Activated T-helper 1 cell treated with anti-CD3 and anti-CD28 coated beads, Interleukin-12 subunit alpha, Interleukin-12 subunit beta, Interleukin-2, Interleukin-4 antibody, amounts not matched to agents 30 ng/mL and 10 ng/mL and 1 ng/mL, durations not matched to agents 14 hours and 24 hours and 36 hours (primary cell): ENCODE measurements around the gene CSTPP1. TPM values are rescaled to one million over a fixed set of nuclear protein-coding genes. Genes with fewer than 3 reads are reported as not detected.
A peak's percentile ranks its signal among the peaks of the same experiment; 100 is the strongest.
"Not testable (repeated sequence)": the region's sequence is repeated elsewhere in the genome, so short reads cannot be mapped to it uniquely, and the experiment has no call there.

Source experiments
- DNase-seq: peaks from one replicate; pipeline ENCODE4 v3.0.0; 2021; ENCODE audit warnings: low spot score
- H3K27ac Mint-ChIP-seq: one replicate; pipeline ENCODE4 v1.8.0; 2021; ENCODE audit warnings: mild to moderate bottlenecking, mixed read lengths
- H3K27me3 Mint-ChIP-seq: one replicate; pipeline ENCODE4 v1.8.0; 2022; ENCODE audit warnings: mild to moderate bottlenecking, moderate library complexity, mixed read lengths; ENCODE audit not compliant: insufficient read depth
- H3K36me3 Mint-ChIP-seq: one replicate; pipeline ENCODE4 v1.8.0; 2021; ENCODE audit warnings: low read depth, mixed read lengths
- H3K4me1 Mint-ChIP-seq: one replicate; pipeline ENCODE4 v1.8.0; 2021; ENCODE audit warnings: low read depth, mixed read lengths
- H3K4me3 Mint-ChIP-seq: one replicate; pipeline ENCODE4 v1.8.0; 2021; ENCODE audit warnings: mild to moderate bottlenecking, moderate library complexity, mixed read lengths
- H3K9me3 Mint-ChIP-seq: one replicate; pipeline ENCODE4 v1.8.0; 2021; ENCODE audit warnings: mixed read lengths
- intact Hi-C: fragments of 100-400 bp; cut with micrococcal nuclease; formaldehyde crosslinking; loops from one replicate; pipeline ENCODE4 v1.15.1; 2024
- total RNA-seq: library from RNA; stranded (reverse); gene quantifications from 2 replicates; pipeline ENCODE4 v1.2.3, GENCODE V29; 2022

The CSTPP1 gene
- total RNA-seq, 1 donor from 2014 or later: 16.7 TPM

- Mint-ChIP-seq H3K9me3 (no peaks in the 10 kb centered on the region), H3K27ac (no peak overlapping the region), H3K27me3 (no peaks in the 10 kb centered on the region), H3K4me3 (no peak overlapping the region), H3K4me1 (peaks cover 8% of the 10 kb centered on the region), H3K36me3 (peaks cover 8% of the 10 kb centered on the region)
- intact Hi-C loops: no loop called here
- no peak for DNase-seq
These were observed 119.8 kb downstream of the CSTPP1 start for GRCh38 chr11:47056261-47056915.

- H3K9me3 Mint-ChIP-seq: no peaks in the 10 kb centered on the region
- intact Hi-C loops: no loop called here
- H3K36me3 Mint-ChIP-seq: peaks cover 8% of the 10 kb centered on the region
- H3K4me3 Mint-ChIP-seq: no peak overlapping the region
- no peaks in the 10 kb centered on the region for H3K27me3 Mint-ChIP-seq
- DNase-seq: no peak
- H3K27ac Mint-ChIP-seq: no peak overlapping the region
- H3K4me1 Mint-ChIP-seq: peaks cover 8% of the 10 kb centered on the region
These were observed 120.8 kb downstream of the CSTPP1 start for GRCh38 chr11:47057365-47057764.

GRCh38 chr11:47060807-47061206 lies 124.2 kb downstream of the CSTPP1 start:
- Mint-ChIP-seq H3K27ac (peak overlapping the region; percentile 36), H3K9me3 (no peaks in the 10 kb centered on the region)
- intact Hi-C loops: no loop called here

GRCh38 chr11:47061429-47062178 lies 125.0 kb downstream of the CSTPP1 start:
- intact Hi-C loops: no loop called here
- Mint-ChIP-seq H3K36me3 (peaks cover 5% of the 10 kb centered on the region), H3K27ac (no peak overlapping the region), H3K9me3 (no peaks in the 10 kb centered on the region), H3K4me1 (peaks cover 8% of the 10 kb centered on the region), H3K27me3 (no peaks in the 10 kb centered on the region), H3K4me3 (no peak overlapping the region)
- DNase-seq: no peak

More at GRCh38 chr11:47060807-47061206, 124.2 kb downstream of the CSTPP1 start:
- no peaks in the 10 kb centered on the region for H3K27me3 Mint-ChIP-seq
- peaks cover 8% of the 10 kb centered on the region for H3K4me1 Mint-ChIP-seq
- no peak for DNase-seq
- no peak overlapping the region for H3K4me3 Mint-ChIP-seq
- peaks cover 5% of the 10 kb centered on the region for H3K36me3 Mint-ChIP-seq

GRCh38 chr11:47062736-47063135 lies 126.2 kb downstream of the CSTPP1 start:
- H3K36me3 Mint-ChIP-seq: peaks cover 5% of the 10 kb centered on the region
- H3K4me3 Mint-ChIP-seq: no peak overlapping the region
- intact Hi-C loops: no loop called here
- no peak overlapping the region for H3K27ac Mint-ChIP-seq
- H3K4me1 Mint-ChIP-seq: peaks cover 8% of the 10 kb centered on the region
- no peaks in the 10 kb centered on the region for H3K27me3 Mint-ChIP-seq
- H3K9me3 Mint-ChIP-seq: no peaks in the 10 kb centered on the region
- DNase-seq: no peak

- Mint-ChIP-seq H3K4me1 (no peaks in the 10 kb centered on the region), H3K4me3 (no peak overlapping the region), H3K9me3 (no peaks in the 10 kb centered on the region), H3K36me3 (no peaks in the 10 kb centered on the region), H3K27ac (no peak overlapping the region), H3K27me3 (no peaks in the 10 kb centered on the region)
- no peak for DNase-seq
- intact Hi-C loops: no loop called here
These were observed 130.8 kb downstream of the CSTPP1 start for GRCh38 chr11:47067401-47067800.

GRCh38 chr11:47070769-47071168 lies 134.2 kb downstream of the CSTPP1 start:
- Mint-ChIP-seq H3K9me3 (no peaks in the 10 kb centered on the region), H3K27ac (no peak overlapping the region), H3K27me3 (no peaks in the 10 kb centered on the region), H3K36me3 (no peaks in the 10 kb centered on the region), H3K4me3 (no peak overlapping the region), H3K4me1 (no peaks in the 10 kb centered on the region)
- no peak for DNase-seq
- intact Hi-C loops: no loop called here

GRCh38 chr11:47071341-47071740 lies 134.8 kb downstream of the CSTPP1 start:
- Mint-ChIP-seq H3K9me3 (no peaks in the 10 kb centered on the region), H3K4me3 (no peak overlapping the region), H3K27me3 (no peaks in the 10 kb centered on the region), H3K4me1 (no peaks in the 10 kb centered on the region), H3K27ac (no peak overlapping the region), H3K36me3 (no peaks in the 10 kb centered on the region)
- intact Hi-C loops: no loop called here
- no peak for DNase-seq

- no peaks in the 10 kb centered on the region for H3K4me1 Mint-ChIP-seq
- intact Hi-C loops: no loop called here
- no peaks in the 10 kb centered on the region for H3K9me3 Mint-ChIP-seq
- no peaks in the 10 kb centered on the region for H3K36me3 Mint-ChIP-seq
- H3K4me3 Mint-ChIP-seq: no peak overlapping the region
- H3K27me3 Mint-ChIP-seq: peaks cover 2% of the 10 kb centered on the region
- no peak overlapping the region for H3K27ac Mint-ChIP-seq
- no peak for DNase-seq
These were observed 135.3 kb downstream of the CSTPP1 start for GRCh38 chr11:47071791-47072261.

- peaks cover 4% of the 10 kb centered on the region for H3K27me3 Mint-ChIP-seq
- intact Hi-C loops: no loop called here
- DNase-seq: no peak
- no peak overlapping the region for H3K27ac Mint-ChIP-seq
- no peaks in the 10 kb centered on the region for H3K9me3 Mint-ChIP-seq
- no peaks in the 10 kb centered on the region for H3K36me3 Mint-ChIP-seq
- no peaks in the 10 kb centered on the region for H3K4me1 Mint-ChIP-seq
- H3K4me3 Mint-ChIP-seq: no peak overlapping the region
These were observed 142.4 kb downstream of the CSTPP1 start for GRCh38 chr11:47078751-47079521.

- H3K36me3 Mint-ChIP-seq, intact Hi-C loops, H3K9me3 Mint-ChIP-seq, H3K27ac Mint-ChIP-seq, DNase-seq, H3K4me1 Mint-ChIP-seq, H3K27me3 Mint-ChIP-seq, H3K4me3 Mint-ChIP-seq: not testable (repeated sequence)
These were observed 144.2 kb downstream of the CSTPP1 start for GRCh38 chr11:47080775-47081174.

GRCh38 chr11:47083913-47084312 lies 147.4 kb downstream of the CSTPP1 start:
- intact Hi-C loops: no loop called here
- H3K27ac Mint-ChIP-seq: no peak overlapping the region

GRCh38 chr11:47087801-47088200 lies 151.2 kb downstream of the CSTPP1 start:
- H3K27me3 Mint-ChIP-seq: peaks cover 3% of the 10 kb centered on the region
- no peak for DNase-seq
- intact Hi-C loops: no loop called here
- no peak overlapping the region for H3K27ac Mint-ChIP-seq
- no peak overlapping the region for H3K4me3 Mint-ChIP-seq
- H3K36me3 Mint-ChIP-seq: no peaks in the 10 kb centered on the region
- no peaks in the 10 kb centered on the region for H3K9me3 Mint-ChIP-seq
- peaks cover 5% of the 10 kb centered on the region for H3K4me1 Mint-ChIP-seq

More at GRCh38 chr11:47083913-47084312, 147.4 kb downstream of the CSTPP1 start:
- H3K9me3 Mint-ChIP-seq: no peaks in the 10 kb centered on the region
- no peaks in the 10 kb centered on the region for H3K36me3 Mint-ChIP-seq
- H3K4me3 Mint-ChIP-seq: no peak overlapping the region
- no peaks in the 10 kb centered on the region for H3K27me3 Mint-ChIP-seq
- peaks cover 5% of the 10 kb centered on the region for H3K4me1 Mint-ChIP-seq
- no peak for DNase-seq
